ENCODE results near the gene NELL1.

The NELL1 gene

DNA sequence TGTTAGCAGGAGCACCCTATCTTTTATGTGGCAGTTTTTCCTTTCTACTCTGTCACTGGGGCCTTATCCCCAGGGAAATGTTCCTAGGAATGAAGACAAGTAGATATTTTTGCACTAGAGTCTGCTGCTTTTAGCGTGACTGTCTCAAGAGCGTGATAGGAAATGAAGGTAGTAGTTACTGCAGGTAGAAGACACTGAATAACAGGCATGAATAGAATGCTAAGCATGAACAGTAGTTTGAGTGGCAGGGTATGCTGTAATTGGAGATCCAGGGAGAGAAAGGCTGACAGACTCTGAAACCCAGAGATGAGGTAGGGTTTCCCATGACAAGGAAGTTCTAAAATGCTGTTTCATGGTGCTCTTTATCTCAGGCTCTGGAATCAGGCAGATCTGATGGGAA lies 475.1 kb downstream of the NELL1 start:
- no peak for DNase-seq (ENCODE audit: insufficient read length, low spot score)
- FAIRE-seq, result no peak
- TF ChIP-seq, protein P1, sequence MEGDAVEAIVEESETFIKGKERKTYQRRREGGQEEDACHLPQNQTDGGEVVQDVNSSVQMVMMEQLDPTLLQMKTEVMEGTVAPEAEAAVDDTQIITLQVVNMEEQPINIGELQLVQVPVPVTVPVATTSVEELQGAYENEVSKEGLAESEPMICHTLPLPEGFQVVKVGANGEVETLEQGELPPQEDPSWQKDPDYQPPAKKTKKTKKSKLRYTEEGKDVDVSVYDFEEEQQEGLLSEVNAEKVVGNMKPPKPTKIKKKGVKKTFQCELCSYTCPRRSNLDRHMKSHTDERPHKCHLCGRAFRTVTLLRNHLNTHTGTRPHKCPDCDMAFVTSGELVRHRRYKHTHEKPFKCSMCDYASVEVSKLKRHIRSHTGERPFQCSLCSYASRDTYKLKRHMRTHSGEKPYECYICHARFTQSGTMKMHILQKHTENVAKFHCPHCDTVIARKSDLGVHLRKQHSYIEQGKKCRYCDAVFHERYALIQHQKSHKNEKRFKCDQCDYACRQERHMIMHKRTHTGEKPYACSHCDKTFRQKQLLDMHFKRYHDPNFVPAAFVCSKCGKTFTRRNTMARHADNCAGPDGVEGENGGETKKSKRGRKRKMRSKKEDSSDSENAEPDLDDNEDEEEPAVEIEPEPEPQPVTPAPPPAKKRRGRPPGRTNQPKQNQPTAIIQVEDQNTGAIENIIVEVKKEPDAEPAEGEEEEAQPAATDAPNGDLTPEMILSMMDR (IDR thresholded peaks at IDR 0.05; ENCODE audit: insufficient read depth, missing control alignments), result no peak

DNA sequence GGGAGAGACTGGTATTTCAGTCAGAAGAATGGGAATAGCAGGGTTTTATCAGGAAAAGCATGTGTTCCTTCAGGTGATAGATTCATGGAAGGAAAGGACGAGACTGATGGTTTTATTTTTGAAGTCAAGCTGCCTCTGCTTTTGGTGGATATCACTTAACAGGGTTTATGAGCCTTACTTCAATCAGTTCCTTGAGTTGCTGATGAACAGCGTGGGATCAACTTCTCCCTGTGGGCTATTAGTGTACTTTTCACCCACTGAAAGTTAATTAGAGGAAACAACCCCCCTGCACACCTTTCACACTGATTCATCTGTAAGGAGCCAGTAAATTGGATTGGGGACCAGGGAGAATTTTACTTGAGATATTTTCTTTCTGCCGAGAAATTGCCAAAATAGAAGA lies 479.0 kb downstream of the NELL1 start:
- TF ChIP-seq, protein P1 (IDR thresholded peaks at IDR 0.05; ENCODE audit: insufficient read depth, missing control alignments), result no peak
- DNase-seq (ENCODE audit: insufficient read length, low spot score) (no peak), FAIRE-seq (no peak)

DNA sequence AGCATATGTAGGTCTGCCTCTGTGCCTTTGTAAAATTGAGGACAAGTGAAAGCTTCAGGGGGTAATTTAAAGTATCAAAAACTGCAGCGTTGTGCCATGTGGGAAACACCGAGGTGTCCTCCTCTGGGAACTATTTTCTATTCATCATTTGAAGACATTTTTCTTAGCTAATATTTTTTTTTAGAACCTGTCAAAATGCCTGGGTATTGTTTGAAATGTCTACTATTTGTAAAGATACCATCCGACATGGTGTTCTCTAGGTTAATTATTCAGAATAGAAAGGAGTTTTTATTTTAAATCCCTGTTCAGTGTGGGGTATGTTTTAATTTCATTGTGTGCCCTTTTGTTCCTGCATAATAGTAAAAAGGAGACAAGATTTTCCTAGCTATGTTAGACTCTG lies 490.8 kb downstream of the NELL1 start:
- TF ChIP-seq, protein P1 (IDR thresholded peaks at IDR 0.05; ENCODE audit: insufficient read depth, missing control alignments), result no peak
- DNase-seq (ENCODE audit: insufficient read length, low spot score), result no peak
- FAIRE-seq, result no peak

DNA sequence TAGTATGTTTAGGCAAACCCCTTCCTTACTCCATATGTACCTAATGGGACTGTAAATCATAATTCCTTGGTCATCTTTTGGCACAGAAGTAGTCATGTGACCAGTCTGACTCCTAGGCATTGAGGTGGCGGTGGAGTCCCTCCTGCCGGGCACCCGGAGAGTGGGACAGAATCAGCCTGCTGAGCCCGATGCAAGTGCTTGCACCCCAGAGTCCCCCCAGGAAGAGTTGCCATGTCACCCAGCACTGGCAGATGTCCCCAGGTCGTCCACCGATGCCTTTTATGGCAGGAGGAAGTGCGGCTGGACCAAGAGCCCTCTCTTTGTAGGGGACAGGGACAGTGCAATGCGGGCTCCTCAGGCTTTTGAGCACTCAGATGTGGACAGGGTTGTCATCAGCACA lies 500.3 kb downstream of the NELL1 start:
- no peak for DNase-seq (ENCODE audit: insufficient read length, low spot score)
- TF ChIP-seq, protein P1 (IDR thresholded peaks at IDR 0.05; ENCODE audit: insufficient read depth, missing control alignments), result no peak
- no peak for FAIRE-seq

DNA sequence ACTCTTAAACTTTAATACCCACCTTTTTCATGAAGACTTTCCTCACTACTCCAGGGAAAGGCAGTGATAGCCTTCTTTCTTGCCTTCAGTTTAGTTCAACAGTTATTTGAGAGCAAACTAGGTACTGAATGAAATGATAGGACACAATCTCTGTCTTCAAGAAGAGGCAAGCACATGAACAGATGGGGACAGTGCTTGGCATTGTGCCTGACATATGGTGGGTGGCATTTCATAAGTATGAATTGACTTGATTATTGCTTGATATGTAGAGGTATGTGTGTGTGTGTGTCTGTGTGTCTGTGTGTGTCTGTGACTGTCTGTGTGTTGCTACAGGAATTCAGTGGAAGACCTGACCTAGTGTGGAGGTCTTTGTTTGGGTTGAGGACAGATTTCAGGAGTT lies 504.1 kb downstream of the NELL1 start:
- DNase-seq (ENCODE audit: insufficient read length, low spot score) (no peak), FAIRE-seq (no peak)
- TF ChIP-seq, protein P1 (IDR thresholded peaks at IDR 0.05; ENCODE audit: insufficient read depth, missing control alignments), result no peak

DNA sequence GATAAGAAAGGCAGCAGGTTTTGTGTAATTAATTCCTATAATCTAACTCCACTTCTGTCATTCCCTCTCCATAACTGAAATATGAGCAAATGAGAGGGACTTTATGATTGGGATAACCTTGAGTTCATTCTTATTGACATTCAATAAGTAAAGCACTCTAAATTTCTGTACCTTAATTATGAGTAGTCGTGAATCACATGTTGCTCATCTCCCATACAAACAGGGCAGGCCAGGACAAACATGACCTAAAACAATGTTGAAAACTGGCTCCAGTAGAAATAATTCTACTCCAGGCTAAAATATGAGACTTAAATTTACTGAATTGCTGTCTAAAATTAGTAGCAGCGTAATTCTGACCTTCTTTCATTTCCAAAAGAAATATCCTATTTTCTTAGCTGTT lies 505.4 kb downstream of the NELL1 start:
- no peak for FAIRE-seq
- no peak for DNase-seq (ENCODE audit: insufficient read length, low spot score)
- TF ChIP-seq, protein P1 (IDR thresholded peaks at IDR 0.05; ENCODE audit: insufficient read depth, missing control alignments), result no peak

DNA sequence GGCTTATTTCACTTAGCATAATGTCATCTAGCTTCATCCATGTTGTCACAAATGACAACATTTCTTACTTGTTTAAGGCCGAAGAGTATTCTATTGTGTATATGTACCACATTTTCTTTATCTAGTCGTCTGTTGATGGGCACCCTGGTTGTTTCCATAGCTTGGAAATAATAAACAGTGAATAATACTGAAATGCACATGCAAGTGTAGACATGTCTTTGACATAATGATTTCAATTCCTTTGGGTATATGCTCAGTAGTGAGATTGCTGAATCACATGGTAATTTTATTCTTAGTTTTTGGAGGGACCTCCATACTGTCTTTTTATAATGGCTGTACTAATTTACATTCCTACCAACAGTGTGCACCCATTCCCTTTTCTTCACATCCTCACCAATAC lies 508.0 kb downstream of the NELL1 start:
- FAIRE-seq, result peak; percentile 11
- no peak for DNase-seq (ENCODE audit: insufficient read length, low spot score)
- TF ChIP-seq, protein P1 (IDR thresholded peaks at IDR 0.05; ENCODE audit: insufficient read depth, missing control alignments), result no peak

Data from D721Med (cell line).